Transverse colon (tissue), 4 donors: ENCODE results near the gene RNF19B. TPM values are rescaled to one million over a fixed set of nuclear protein-coding genes. Genes with fewer than 3 reads are reported as not detected.

Source experiments
- DNase-seq: peaks from one replicate; pipeline ENCODE4 v3.0.0-alpha.2; 2019
- H3K27ac ChIP-seq, 4 donors: fragments of 200-600 bp; sonication (generic); 2 replicates each; pipeline ENCODE4 v1.5.1; 2016 to 2018; ENCODE audit warnings: inconsistent platforms in 4 of 4
- H3K27me3 ChIP-seq: fragments of 200-600 bp; sonication (generic); 2 replicates; pipeline ENCODE4 v1.5.1; 2017; ENCODE audit warnings: inconsistent platforms
- H3K36me3 ChIP-seq, 4 donors: fragments of 200-600 bp; sonication (generic); 2 replicates each; pipeline ENCODE4 v1.5.1; 2017 to 2019; ENCODE audit warnings: inconsistent platforms in 4 of 4
- H3K4me1 ChIP-seq, 4 donors: fragments of 200-600 bp; sonication (generic); 2 replicates each; pipeline ENCODE4 v1.5.1; 2017 to 2020; ENCODE audit warnings: inconsistent platforms in 4 of 4
- H3K4me3 ChIP-seq, 4 donors: fragments of 200-600 bp; sonication (generic); 1 replicate in 1 of 4; 2 replicates in 3 of 4; pipeline versions ENCODE4 v1.5.1 to v1.6.1; 2017 to 2019; ENCODE audit warnings: inconsistent platforms in 4 of 4
- H3K9me3 ChIP-seq, 2 donors: fragments of 200-600 bp; sonication (generic); 2 replicates each; pipeline ENCODE4 v1.5.1; 2017 to 2019; ENCODE audit warnings: inconsistent platforms in 2 of 2
- EP300 ChIP-seq: sonication (generic); formaldehyde crosslinking; IDR thresholded peaks from one replicate; pipeline ENCODE4 v1.6.1; 2017; ENCODE audit warnings: antibody characterized with exemption, low read depth
- POLR2A ChIP-seq: fragments of 450-650 bp; IDR thresholded peaks from one replicate; pipeline ENCODE4 v1.6.1; 2016; ENCODE audit warnings: antibody characterized with exemption, mild to moderate bottlenecking, moderate library complexity
- POLR2AphosphoS5 ChIP-seq, 3 donors: sonication (generic); formaldehyde crosslinking; IDR thresholded peaks; one replicate each; pipeline ENCODE4 v1.6.1; 2016; ENCODE audit warnings: antibody characterized with exemption in 3 of 3
- WGBS, 2 donors: methylation state at CpG; one replicate each; pipeline ENCODE4 v1.1.5; 2018; ENCODE audit warnings: low coverage in 1 of 2; 5-methylcytosine and 5-hydroxymethylcytosine counted together
- in situ Hi-C, 4 donors: fragments of 200-750 bp; cut with MboI; loops; one replicate each; pipeline versions ENCODE4 v1.15.0 to v1.15.1; 2017; ENCODE audit warnings: low sequenced_read_pairs in 3 of 4, low pct_ligation_motif_present in 1 of 4, low pct_unique_long_range_greater_than_20kb in 1 of 4
- intact Hi-C: fragments of 100-400 bp; cut with DNase I; formaldehyde crosslinking; loops from one replicate; pipeline ENCODE4 v1.15.1; 2023; ENCODE audit warnings: low total_unique reads
- total RNA-seq, 4 donors: library from RNA; depleted of rRNA; stranded (reverse); fragments of >200 nt; gene quantifications; one replicate each; pipeline ENCODE4 v1.1.0, GENCODE V29; 2016
- TF ChIP-seq, protein P1 (sequence below), 5 experiments: fragments of 200-600 bp in 3 of 5; fragments of 450-650 bp in 2 of 5; sonication (generic) in 3 of 5; IDR thresholded peaks; 1 replicate in 2 of 5; 2 replicates in 3 of 5; pipeline ENCODE4 v1.5.1; 2016 to 2017; ENCODE audit warnings: antibody characterized with exemption in 5 of 5, inconsistent platforms in 3 of 5, mild to moderate bottlenecking in 2 of 5, moderate library complexity in 1 of 5

RNF19B gene
- total RNA-seq, 4 donors from 2014 or later = 22.5 to 83.8 (median 62.0) TPM

DNA sequence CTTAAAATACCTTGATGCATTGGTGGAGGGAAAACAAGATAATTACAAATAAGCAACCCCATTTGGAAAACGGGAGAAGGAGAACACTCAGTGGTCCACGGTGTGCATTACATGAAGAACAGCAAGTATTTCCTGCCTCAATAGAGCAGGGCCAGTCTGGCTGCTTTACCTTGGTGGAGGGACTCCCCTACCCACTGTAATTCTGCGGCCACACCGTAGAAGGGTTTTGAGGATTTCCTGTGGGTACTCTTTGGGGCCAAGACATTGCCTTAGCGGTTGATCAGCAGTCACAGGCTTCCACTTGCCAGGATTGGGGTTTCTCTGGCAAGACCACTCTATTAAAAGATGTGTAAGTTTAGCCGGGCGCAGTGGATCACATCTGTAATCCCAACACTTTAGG lies 47.1 kb downstream of the RNF19B start:
- peaks cover 5% of the 10 kb centered on the region for H3K27me3 ChIP-seq
- no peak overlapping the region for H3K4me3 ChIP-seq
- in situ Hi-C loops = no loop called here
- TF ChIP-seq POLR2A = no peak
- peaks cover 3 to 26% (median 12%) of the 10 kb centered on the region in 4 donors for H3K4me1 ChIP-seq
- 58 to 62% methylated on average over 2 to 7 of the region's 7 CpGs for WGBS, 2 donors
- no peak for DNase-seq
- peak overlapping the region in 3 of 4 donors; percentile 38 to 69 (median 62) for H3K27ac ChIP-seq
- no peaks in the 10 kb centered on the region for H3K9me3 ChIP-seq
- intact Hi-C loops = no loop called here
- H3K36me3 ChIP-seq = no peaks in the 10 kb centered on the region

DNA sequence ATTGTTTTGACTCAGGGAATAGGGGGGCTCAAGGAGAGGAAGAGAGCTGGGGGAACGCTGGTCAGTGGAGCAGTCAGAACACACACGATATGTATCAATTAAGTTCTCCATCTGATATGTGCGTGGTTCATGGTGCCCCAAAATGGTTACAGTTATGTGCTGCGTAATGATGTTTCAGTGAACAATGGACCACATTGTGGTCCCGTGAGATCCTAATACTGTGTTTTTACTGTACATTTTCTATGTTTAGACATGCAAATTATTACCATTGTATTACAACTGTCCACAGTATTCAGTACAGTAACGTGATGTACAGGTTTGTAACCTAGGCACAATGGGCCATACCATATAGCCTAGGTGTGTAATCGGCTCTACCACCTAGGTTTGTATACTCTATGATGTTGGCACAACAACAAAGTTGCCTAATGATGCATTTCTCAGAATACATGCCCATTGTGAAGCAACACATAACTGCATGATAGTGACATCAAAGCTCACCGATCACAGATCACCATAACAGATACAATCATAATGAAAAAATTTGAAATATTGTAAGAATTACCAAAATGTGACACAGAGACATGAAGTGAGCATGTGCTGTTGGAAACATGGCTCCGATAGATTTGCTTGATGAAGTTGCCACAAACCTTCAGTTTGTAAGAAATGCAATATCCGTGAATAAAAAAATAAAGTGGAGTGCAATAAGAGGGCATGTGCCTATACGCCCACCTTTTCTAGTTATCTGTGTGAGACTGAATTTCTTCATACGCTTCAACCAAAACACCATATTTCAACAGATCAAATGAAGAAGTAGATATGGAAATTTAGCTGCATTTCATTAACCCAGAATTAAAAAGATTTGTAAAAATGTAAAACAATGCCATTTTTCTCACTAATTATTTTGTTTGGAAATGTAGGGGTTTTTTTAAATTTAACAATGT lies 48.6 kb downstream of the RNF19B start:
- H3K4me3 ChIP-seq = no peak overlapping the region
- TF ChIP-seq POLR2A (no peak), POLR2AphosphoS5 (IDR thresholded peaks at IDR 0.05) (no peak), EP300 (no peak)
- TF ChIP-seq, protein P1, sequence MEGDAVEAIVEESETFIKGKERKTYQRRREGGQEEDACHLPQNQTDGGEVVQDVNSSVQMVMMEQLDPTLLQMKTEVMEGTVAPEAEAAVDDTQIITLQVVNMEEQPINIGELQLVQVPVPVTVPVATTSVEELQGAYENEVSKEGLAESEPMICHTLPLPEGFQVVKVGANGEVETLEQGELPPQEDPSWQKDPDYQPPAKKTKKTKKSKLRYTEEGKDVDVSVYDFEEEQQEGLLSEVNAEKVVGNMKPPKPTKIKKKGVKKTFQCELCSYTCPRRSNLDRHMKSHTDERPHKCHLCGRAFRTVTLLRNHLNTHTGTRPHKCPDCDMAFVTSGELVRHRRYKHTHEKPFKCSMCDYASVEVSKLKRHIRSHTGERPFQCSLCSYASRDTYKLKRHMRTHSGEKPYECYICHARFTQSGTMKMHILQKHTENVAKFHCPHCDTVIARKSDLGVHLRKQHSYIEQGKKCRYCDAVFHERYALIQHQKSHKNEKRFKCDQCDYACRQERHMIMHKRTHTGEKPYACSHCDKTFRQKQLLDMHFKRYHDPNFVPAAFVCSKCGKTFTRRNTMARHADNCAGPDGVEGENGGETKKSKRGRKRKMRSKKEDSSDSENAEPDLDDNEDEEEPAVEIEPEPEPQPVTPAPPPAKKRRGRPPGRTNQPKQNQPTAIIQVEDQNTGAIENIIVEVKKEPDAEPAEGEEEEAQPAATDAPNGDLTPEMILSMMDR (IDR thresholded peaks at IDR 0.05) = no peak
- no peaks in the 10 kb centered on the region for H3K9me3 ChIP-seq
- 91 to 92% methylated on average over 12 of the region's 12 CpGs for WGBS, 2 donors
- peaks cover 3 to 26% (median 12%) of the 10 kb centered on the region in 4 donors for H3K4me1 ChIP-seq
- no peak for DNase-seq
- peak overlapping the region in 2 of 4 donors; percentile 14 to 38 for H3K27ac ChIP-seq
- H3K36me3 ChIP-seq = no peaks in the 10 kb centered on the region
- H3K27me3 ChIP-seq = no peaks in the 10 kb centered on the region
- intact Hi-C loops (no loop called here), in situ Hi-C loops (no loop called here)

DNA sequence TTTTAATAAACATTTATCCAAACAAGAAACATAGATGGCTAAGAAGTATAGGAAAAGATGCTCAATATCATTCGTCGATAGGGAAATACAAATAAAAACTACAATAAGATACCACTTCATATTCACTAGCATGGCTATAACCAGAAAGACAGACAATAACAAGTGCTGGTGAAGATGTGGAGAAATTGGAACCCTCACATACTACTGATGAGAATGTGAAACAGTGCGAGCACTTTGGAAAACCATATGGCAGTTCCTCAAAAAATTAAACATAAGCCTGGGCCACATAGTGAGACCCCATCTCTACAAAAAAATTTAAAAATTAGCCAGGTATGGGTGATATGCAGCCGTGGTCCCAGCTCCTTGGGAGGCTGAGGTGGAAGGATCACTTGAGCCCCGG lies 54.3 kb downstream of the RNF19B start:
- Histone ChIP-seq H3K27me3 (no peaks in the 10 kb centered on the region), H3K27ac (no peak overlapping the region), H3K4me1 (peaks cover 0 to 27% (median 14%) of the 10 kb centered on the region in 4 donors), H3K9me3 (no peaks in the 10 kb centered on the region), H3K4me3 (no peak overlapping the region), H3K36me3 (no peaks in the 10 kb centered on the region)
- intact Hi-C loops = no loop called here
- TF ChIP-seq POLR2AphosphoS5 (IDR thresholded peaks at IDR 0.05) = no peak
- TF ChIP-seq, protein P1 (IDR thresholded peaks at IDR 0.05) = no peak
- in situ Hi-C loops = no loop called here
- no peak for DNase-seq
- WGBS, 2 donors = 96 to 100% methylated on average over 4 to 5 of the region's 5 CpGs

GRCh38 chr1:32907435-32907834 lies 57.2 kb downstream of the RNF19B start:
- DNase-seq = no peak
- peak overlapping the region; percentile 46 to 92 (median 88) for H3K27ac ChIP-seq
- no peaks in the 10 kb centered on the region for H3K9me3 ChIP-seq
- intact Hi-C loops (no loop called here), in situ Hi-C loops (no loop called here)
- TF ChIP-seq, protein P1 (IDR thresholded peaks at IDR 0.05) = no peak
- TF ChIP-seq POLR2A (no peak), EP300 (no peak), POLR2AphosphoS5 (IDR thresholded peaks at IDR 0.05) (no peak)
- 18 to 36% methylated on average over 1 to 4 of the region's 4 CpGs for WGBS, 2 donors
- H3K36me3 ChIP-seq = no peaks in the 10 kb centered on the region
- peaks cover 0 to 40% (median 20%) of the 10 kb centered on the region in 4 donors for H3K4me1 ChIP-seq
- no peaks in the 10 kb centered on the region for H3K27me3 ChIP-seq
- H3K4me3 ChIP-seq = no peak overlapping the region
